CD4-positive, alpha-beta T cell treated with Interleukin-17A for 4 hours (primary cell): Measurements from ENCODE around the gene PLEKHO1.
"Not testable (repeated sequence)": the region's sequence is repeated elsewhere in the genome, so short reads cannot be mapped to it uniquely, and the experiment has no call there.

Experiments used
- DNase-seq: peaks from one replicate; pipeline ENCODE4 v3.0.0-alpha.2; 2020; ENCODE audit warnings: mixed read lengths

Gene PLEKHO1

GRCh38 chr1:150176593-150176992 lies 26.9 kb downstream of the PLEKHO1 start:
- no peak for DNase-seq

GRCh38 chr1:150178548-150178947 lies 28.8 kb downstream of the PLEKHO1 start:
- no peak for DNase-seq

- DNase-seq = no peak
Observed at GRCh38 chr1:150179867-150180266, 30.2 kb downstream of the PLEKHO1 start.

DNA sequence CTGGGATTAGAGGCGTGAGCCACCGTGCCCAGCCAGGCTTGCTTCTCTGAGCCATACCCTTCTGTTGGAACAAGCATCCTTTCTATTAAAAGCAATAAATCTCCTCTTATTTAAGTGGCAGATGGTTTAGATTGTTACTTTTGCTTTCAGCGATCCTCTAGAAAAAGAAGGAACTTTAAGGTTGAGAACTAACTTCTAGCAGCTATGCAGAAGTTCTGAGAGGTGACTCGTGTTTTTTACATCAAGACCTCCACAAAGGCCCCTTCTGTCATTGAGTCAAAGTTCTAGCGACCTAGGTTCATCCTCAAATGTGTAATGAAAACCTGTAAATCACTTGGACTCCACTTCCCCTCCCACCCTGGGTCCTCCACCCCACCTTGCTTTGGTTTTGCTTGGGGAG lies 30.8 kb downstream of the PLEKHO1 start:
- DNase-seq = no peak

- DNase-seq = no peak
Observed at GRCh38 chr1:150182247-150182646, 32.5 kb downstream of the PLEKHO1 start.

DNA sequence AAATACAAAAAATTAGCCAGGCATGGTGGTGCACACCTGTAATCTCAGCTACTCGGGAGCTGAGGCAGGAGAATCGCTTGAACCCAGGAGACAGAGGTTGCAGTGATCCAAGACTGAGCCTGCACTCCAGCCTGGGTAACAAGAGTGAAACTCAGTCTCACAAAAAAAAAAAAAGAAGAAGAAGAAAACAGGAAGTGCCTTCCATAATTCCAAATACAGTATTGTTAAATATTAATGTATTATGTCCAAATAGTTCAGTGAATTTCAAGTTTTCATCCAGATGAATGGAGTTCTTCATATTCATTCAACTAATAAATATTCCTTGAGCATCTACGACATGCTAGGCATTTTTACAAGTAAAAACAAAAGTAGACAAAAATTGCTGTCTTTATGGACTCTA lies 33.3 kb downstream of the PLEKHO1 start:
- DNase-seq = no peak

DNA sequence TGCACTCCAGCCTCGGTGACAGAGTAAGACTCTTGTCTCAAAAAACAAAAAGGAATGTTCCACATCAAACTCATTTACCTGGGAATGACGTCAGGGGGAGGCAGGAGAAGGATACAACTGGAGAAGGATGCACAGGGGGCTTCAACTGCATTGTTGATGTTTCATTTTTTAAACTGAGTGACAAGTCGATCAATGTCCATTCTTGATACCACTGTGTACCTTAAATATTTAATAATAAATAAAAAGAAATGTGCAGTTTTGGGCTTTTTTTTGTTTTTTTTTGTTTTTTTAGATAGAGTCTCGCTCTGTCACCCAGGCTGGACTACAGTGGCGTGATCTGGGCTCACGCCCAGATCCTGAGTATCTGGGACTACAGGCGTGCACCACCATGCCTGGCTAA lies 35.8 kb downstream of the PLEKHO1 start:
- DNase-seq = no peak

GRCh38 chr1:150186438-150186788 lies 36.7 kb downstream of the PLEKHO1 start:
- DNase-seq = not testable (repeated sequence)

GRCh38 chr1:150186789-150187559 lies 37.3 kb downstream of the PLEKHO1 start:
- DNase-seq = peak; percentile 48

- DNase-seq = peak; percentile 9
Observed at GRCh38 chr1:150187560-150187931, 37.8 kb downstream of the PLEKHO1 start.

- DNase-seq = no peak
Observed at GRCh38 chr1:150192012-150192411, 42.3 kb downstream of the PLEKHO1 start.

DNA sequence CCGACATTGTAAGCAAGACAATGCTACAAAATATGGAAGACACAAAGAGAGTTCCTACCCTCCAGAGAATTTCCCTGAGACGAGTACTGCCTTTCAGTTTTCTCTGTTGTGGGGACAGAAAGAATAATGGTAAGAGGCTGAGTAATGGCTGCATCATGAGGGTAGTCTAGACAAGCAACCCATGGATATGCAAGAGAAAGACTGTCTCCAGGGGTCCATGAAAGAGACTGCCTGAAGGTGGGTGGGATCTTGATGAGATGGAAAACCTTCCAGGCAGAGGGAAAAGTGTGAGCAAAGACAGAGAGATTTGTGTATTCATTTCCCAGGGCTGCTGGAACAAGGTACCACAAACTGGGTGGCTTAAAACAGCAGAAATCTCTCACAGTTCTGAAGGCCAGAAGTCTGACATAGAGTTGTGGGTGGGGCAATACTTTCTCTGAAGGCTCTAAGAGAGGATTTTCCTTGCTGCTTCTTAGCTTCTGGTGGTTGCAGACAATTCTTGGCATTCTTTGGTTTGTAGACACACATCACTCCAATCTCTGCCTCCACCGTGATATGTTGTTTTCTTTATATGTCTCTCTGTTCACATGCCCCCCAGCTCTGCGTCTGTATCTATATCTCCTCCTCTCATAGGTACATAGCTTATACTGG lies 44.8 kb downstream of the PLEKHO1 start:
- DNase-seq = no peak

GRCh38 chr1:150196417-150196816 lies 46.7 kb downstream of the PLEKHO1 start:
- DNase-seq = no peak

- no peak for DNase-seq
Observed at GRCh38 chr1:150207281-150207971, 57.7 kb downstream of the PLEKHO1 start.

DNA sequence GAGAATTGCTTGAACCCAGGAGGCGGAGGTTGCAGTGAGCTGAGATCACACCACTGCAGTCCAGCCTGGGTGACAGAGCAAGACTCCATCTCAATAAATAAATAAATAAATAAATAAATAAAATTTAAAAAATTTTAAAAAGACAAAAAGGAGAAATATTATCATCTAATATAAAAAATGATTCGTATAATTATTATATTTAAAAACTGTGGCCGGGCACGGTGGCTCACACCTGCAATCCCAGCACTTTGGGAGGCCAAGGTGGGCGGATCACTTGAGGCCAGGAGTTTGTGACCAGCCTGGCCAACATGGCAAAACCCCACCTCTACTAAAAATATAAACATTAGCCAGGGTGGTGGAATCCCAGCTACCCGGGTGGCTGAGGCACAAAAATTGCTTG lies 58.7 kb downstream of the PLEKHO1 start:
- DNase-seq = not testable (repeated sequence)
